Measurements from ENCODE around the gene NHLRC2.
"Not testable (repeated sequence)": the region's sequence is repeated elsewhere in the genome, so short reads cannot be mapped to it uniquely, and the experiment has no call there.

NHLRC2 gene

GRCh38 chr10:113912582-113912981 is 58.1 kb downstream of the NHLRC2 start:
- no peak for DNase-seq

- DNase-seq, result no peak
These were observed 60.5 kb downstream of the NHLRC2 start for GRCh38 chr10:113914956-113915355.

- DNase-seq, result no peak
These were observed 61.1 kb downstream of the NHLRC2 start for GRCh38 chr10:113915540-113915939.

- no peak for DNase-seq
These were observed 61.6 kb downstream of the NHLRC2 start for GRCh38 chr10:113916053-113916452.

GRCh38 chr10:113917636-113918035 is 63.2 kb downstream of the NHLRC2 start:
- DNase-seq, result no peak

- no peak for DNase-seq
These were observed 65.7 kb downstream of the NHLRC2 start for GRCh38 chr10:113920114-113920513.

- no peak for DNase-seq
These were observed 66.4 kb downstream of the NHLRC2 start for GRCh38 chr10:113920875-113921274.

- DNase-seq, result no peak
These were observed 67.3 kb downstream of the NHLRC2 start for GRCh38 chr10:113921561-113922370.

GRCh38 chr10:113922787-113923570 is 68.5 kb downstream of the NHLRC2 start:
- DNase-seq, result no peak

- DNase-seq, result no peak
These were observed 69.7 kb downstream of the NHLRC2 start for GRCh38 chr10:113924186-113924585.

- no peak for DNase-seq
These were observed 70.2 kb downstream of the NHLRC2 start for GRCh38 chr10:113924664-113925063.

- DNase-seq, result no peak
These were observed 73.0 kb downstream of the NHLRC2 start for GRCh38 chr10:113927440-113927839.

- DNase-seq, result no peak
These were observed 74.4 kb downstream of the NHLRC2 start for GRCh38 chr10:113928830-113929229.

- DNase-seq, result no peak
These were observed 75.1 kb downstream of the NHLRC2 start for GRCh38 chr10:113929522-113929921.

GRCh38 chr10:113930482-113931057 is 76.1 kb downstream of the NHLRC2 start:
- DNase-seq, result no peak

- no peak for DNase-seq
These were observed 78.4 kb downstream of the NHLRC2 start for GRCh38 chr10:113932854-113933253.

- no peak for DNase-seq
These were observed 79.6 kb downstream of the NHLRC2 start for GRCh38 chr10:113933894-113934532.

GRCh38 chr10:113937258-113937657 is 82.8 kb downstream of the NHLRC2 start:
- no peak for DNase-seq

- DNase-seq, result no peak
These were observed 83.3 kb downstream of the NHLRC2 start for GRCh38 chr10:113937756-113938155.

- DNase-seq, result no peak
These were observed 84.9 kb downstream of the NHLRC2 start for GRCh38 chr10:113939212-113939860.

- no peak for DNase-seq
These were observed 86.7 kb downstream of the NHLRC2 start for GRCh38 chr10:113941140-113941539.

GRCh38 chr10:113943196-113943595 is 88.7 kb downstream of the NHLRC2 start:
- DNase-seq, result not testable (repeated sequence)

Measured in left hindlimb (tissue), 1 donor.